GM19328 (cell line): ENCODE measurements around the gene ABCD2.
"Not testable (repeated sequence)": the region's sequence is repeated elsewhere in the genome, so short reads cannot be mapped to it uniquely, and the experiment has no call there.

Experiments used
- ATAC-seq: cut with Tn5 transposase; IDR thresholded peaks from one replicate; pipeline ENCODE4 v1.9.1; 2021; ENCODE audit warnings: mild to moderate bottlenecking, moderate library complexity; ENCODE audit not compliant: unreplicated experiment

The ABCD2 gene

GRCh38 chr12:39544211-39544610 is 75.4 kb downstream of the ABCD2 start:
- not testable (repeated sequence) for ATAC-seq

- ATAC-seq, result no peak
Measured at GRCh38 chr12:39541471-39541870, 78.1 kb downstream of the ABCD2 start.

GRCh38 chr12:39538679-39539104 is 80.9 kb downstream of the ABCD2 start:
- ATAC-seq, result no peak

- no peak for ATAC-seq
Measured at GRCh38 chr12:39533951-39534350, 85.7 kb downstream of the ABCD2 start.

- ATAC-seq, result no peak
Measured at GRCh38 chr12:39532448-39532847, 87.2 kb downstream of the ABCD2 start.

- ATAC-seq, result no peak
Measured at GRCh38 chr12:39526974-39527373, 92.6 kb downstream of the ABCD2 start.

GRCh38 chr12:39522167-39522566 is 97.4 kb downstream of the ABCD2 start:
- ATAC-seq, result not testable (repeated sequence)

GRCh38 chr12:39510001-39510400 is 109.6 kb downstream of the ABCD2 start:
- no peak for ATAC-seq

GRCh38 chr12:39505554-39505953 is 114.0 kb downstream of the ABCD2 start:
- ATAC-seq, result no peak

GRCh38 chr12:39505023-39505422 is 114.6 kb downstream of the ABCD2 start:
- ATAC-seq, result no peak

GRCh38 chr12:39503439-39503838 is 116.2 kb downstream of the ABCD2 start:
- no peak for ATAC-seq

GRCh38 chr12:39502726-39503125 is 116.9 kb downstream of the ABCD2 start:
- no peak for ATAC-seq
